Activated naive CD8-positive, alpha-beta T cell (primary cell): ENCODE measurements around the gene YPEL2.
"Not testable (repeated sequence)": the region's sequence is repeated elsewhere in the genome, so short reads cannot be mapped to it uniquely, and the experiment has no call there.

Source experiments
- H3K27ac Mint-ChIP-seq: one replicate; pipeline ENCODE4 v1.8.0; 2021; ENCODE audit warnings: mixed read lengths
- H3K27me3 Mint-ChIP-seq: one replicate; pipeline ENCODE4 v1.8.0; 2021; ENCODE audit warnings: mixed read lengths
- H3K36me3 Mint-ChIP-seq: one replicate; pipeline ENCODE4 v1.8.0; 2021; ENCODE audit warnings: mixed read lengths
- H3K4me1 Mint-ChIP-seq: one replicate; pipeline ENCODE4 v1.8.0; 2021; ENCODE audit warnings: low read depth, mixed read lengths
- H3K4me3 Mint-ChIP-seq: one replicate; pipeline ENCODE4 v1.8.0; 2021; ENCODE audit warnings: mild to moderate bottlenecking, mixed read lengths
- H3K9me3 Mint-ChIP-seq: one replicate; pipeline ENCODE4 v1.8.0; 2021; ENCODE audit warnings: low read depth, mixed read lengths

Gene YPEL2

GRCh38 chr17:59396134-59396826 lies 64.8 kb downstream of the YPEL2 start:
- Mint-ChIP-seq H3K36me3 (peaks cover 9% of the 10 kb centered on the region), H3K4me3 (no peak overlapping the region), H3K9me3 (no peaks in the 10 kb centered on the region), H3K27me3 (no peaks in the 10 kb centered on the region), H3K27ac (no peak overlapping the region), H3K4me1 (peaks cover 5% of the 10 kb centered on the region)

- peaks cover 1% of the 10 kb centered on the region for H3K4me1 Mint-ChIP-seq
- no peaks in the 10 kb centered on the region for H3K9me3 Mint-ChIP-seq
- H3K36me3 Mint-ChIP-seq: peaks cover 9% of the 10 kb centered on the region
- H3K27me3 Mint-ChIP-seq: no peaks in the 10 kb centered on the region
- H3K4me3 Mint-ChIP-seq: no peak overlapping the region
- H3K27ac Mint-ChIP-seq: peak overlapping the region; percentile 68
These were observed 66.0 kb downstream of the YPEL2 start for GRCh38 chr17:59397316-59398073.

DNA sequence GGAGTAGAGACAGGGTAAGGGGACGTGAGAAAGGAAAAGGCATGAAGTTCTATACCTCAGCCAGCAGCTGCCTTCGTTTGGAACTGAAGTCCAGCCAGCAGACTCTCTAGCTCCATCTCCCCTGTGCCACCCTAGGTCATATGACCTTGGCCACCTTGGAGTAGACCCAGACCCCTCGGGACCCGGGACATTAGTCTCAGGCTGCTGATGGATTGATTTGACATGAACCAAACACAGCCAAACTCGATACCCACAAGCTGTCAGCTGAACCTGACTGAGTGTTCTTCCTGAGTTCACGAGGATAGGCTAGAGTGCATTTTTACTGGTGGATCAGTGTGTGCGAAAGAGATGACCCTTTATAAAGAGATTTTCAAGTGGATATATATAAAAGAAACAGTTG lies 68.5 kb downstream of the YPEL2 start:
- H3K4me1 Mint-ChIP-seq: peaks cover 1% of the 10 kb centered on the region
- H3K27me3 Mint-ChIP-seq: no peaks in the 10 kb centered on the region
- H3K27ac Mint-ChIP-seq: no peak overlapping the region
- H3K4me3 Mint-ChIP-seq: no peak overlapping the region
- H3K36me3 Mint-ChIP-seq: peaks cover 9% of the 10 kb centered on the region
- H3K9me3 Mint-ChIP-seq: no peaks in the 10 kb centered on the region

GRCh38 chr17:59400858-59401257 lies 69.4 kb downstream of the YPEL2 start:
- H3K36me3 Mint-ChIP-seq: peaks cover 11% of the 10 kb centered on the region
- no peaks in the 10 kb centered on the region for H3K27me3 Mint-ChIP-seq
- H3K27ac Mint-ChIP-seq: no peak overlapping the region
- H3K4me1 Mint-ChIP-seq: peaks cover 1% of the 10 kb centered on the region
- no peak overlapping the region for H3K4me3 Mint-ChIP-seq
- H3K9me3 Mint-ChIP-seq: no peaks in the 10 kb centered on the region

GRCh38 chr17:59401274-59401673 lies 69.8 kb downstream of the YPEL2 start:
- Mint-ChIP-seq H3K27ac (no peak overlapping the region), H3K27me3 (no peaks in the 10 kb centered on the region), H3K4me3 (no peak overlapping the region), H3K9me3 (no peaks in the 10 kb centered on the region), H3K36me3 (peaks cover 11% of the 10 kb centered on the region), H3K4me1 (peaks cover under 1% of the 10 kb centered on the region)

DNA sequence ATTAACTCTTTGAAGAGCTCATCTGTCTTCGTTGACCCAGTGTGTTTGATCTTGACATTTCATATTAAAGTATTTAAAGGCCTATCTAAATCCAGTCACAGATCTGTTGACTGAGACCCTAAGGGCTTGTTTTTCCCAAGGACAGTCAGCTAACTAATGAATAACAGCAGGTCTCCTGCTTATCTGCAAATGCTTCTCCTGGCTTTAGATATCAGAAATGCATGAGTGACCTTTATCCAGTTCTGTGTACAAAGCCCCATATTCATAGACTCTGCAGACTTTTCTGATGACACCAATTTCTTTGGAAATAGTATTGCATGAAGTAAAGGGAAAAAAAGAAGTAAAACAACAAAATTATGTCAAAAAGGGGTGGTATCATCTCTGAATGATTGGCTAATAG lies 70.3 kb downstream of the YPEL2 start:
- H3K4me3 Mint-ChIP-seq: no peak overlapping the region
- H3K9me3 Mint-ChIP-seq: no peaks in the 10 kb centered on the region
- no peak overlapping the region for H3K27ac Mint-ChIP-seq
- no peaks in the 10 kb centered on the region for H3K27me3 Mint-ChIP-seq
- H3K4me1 Mint-ChIP-seq: no peaks in the 10 kb centered on the region
- peaks cover 9% of the 10 kb centered on the region for H3K36me3 Mint-ChIP-seq

GRCh38 chr17:59402760-59403159 lies 71.3 kb downstream of the YPEL2 start:
- H3K27ac Mint-ChIP-seq: no peak overlapping the region
- H3K36me3 Mint-ChIP-seq: peaks cover 6% of the 10 kb centered on the region
- H3K4me1 Mint-ChIP-seq: no peaks in the 10 kb centered on the region
- no peaks in the 10 kb centered on the region for H3K9me3 Mint-ChIP-seq
- H3K27me3 Mint-ChIP-seq: no peaks in the 10 kb centered on the region
- no peak overlapping the region for H3K4me3 Mint-ChIP-seq

- Mint-ChIP-seq H3K27ac (no peak overlapping the region), H3K27me3 (no peaks in the 10 kb centered on the region), H3K4me1 (no peaks in the 10 kb centered on the region), H3K4me3 (no peak overlapping the region), H3K9me3 (no peaks in the 10 kb centered on the region), H3K36me3 (peaks cover 6% of the 10 kb centered on the region)
These were observed 73.0 kb downstream of the YPEL2 start for GRCh38 chr17:59404471-59404870.

DNA sequence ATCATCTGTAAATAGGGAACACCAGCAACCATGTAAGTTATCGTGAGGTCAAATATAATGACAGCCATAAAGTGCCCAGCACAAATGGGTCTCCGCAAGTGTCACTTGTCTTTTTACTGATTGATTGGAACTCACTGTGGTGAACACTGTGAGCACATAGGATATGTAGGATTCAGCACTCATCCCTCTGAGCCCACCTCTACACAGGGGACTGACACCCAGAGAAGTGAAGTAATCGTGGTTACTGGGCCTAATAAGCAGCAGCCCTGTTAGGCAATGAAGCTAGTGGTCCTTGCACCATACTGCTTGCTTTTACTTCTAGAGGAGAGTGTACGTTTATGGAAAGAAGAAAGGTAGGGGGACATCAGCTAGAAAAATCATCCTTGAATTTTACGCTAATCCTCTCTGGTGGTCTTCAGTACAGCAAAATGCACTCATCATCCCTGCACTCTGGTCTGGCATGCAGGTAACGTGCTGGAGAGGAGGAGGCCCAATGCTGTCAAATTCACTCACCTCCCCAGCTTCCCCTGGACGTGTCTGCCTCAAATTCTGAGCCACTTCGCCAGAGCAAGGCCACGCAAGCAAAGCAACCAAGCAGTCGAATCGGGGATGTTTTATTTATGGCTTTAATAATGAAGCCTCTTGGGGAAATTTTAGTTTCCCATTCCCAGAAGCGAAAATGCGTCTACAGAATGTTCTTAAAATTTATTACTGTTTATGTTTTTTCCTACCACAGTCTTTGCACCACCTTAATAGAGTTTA lies 74.7 kb downstream of the YPEL2 start:
- no peak overlapping the region for H3K27ac Mint-ChIP-seq

GRCh38 chr17:59406808-59407381 lies 75.4 kb downstream of the YPEL2 start:
- H3K36me3 Mint-ChIP-seq: peaks cover 6% of the 10 kb centered on the region
- peaks cover 6% of the 10 kb centered on the region for H3K4me1 Mint-ChIP-seq
- no peak overlapping the region for H3K27ac Mint-ChIP-seq
- H3K27me3 Mint-ChIP-seq: no peaks in the 10 kb centered on the region
- H3K4me3 Mint-ChIP-seq: no peak overlapping the region
- H3K9me3 Mint-ChIP-seq: no peaks in the 10 kb centered on the region

More for the DNA sequence above, 74.7 kb downstream of the YPEL2 start:
- H3K9me3 Mint-ChIP-seq: no peaks in the 10 kb centered on the region
- H3K36me3 Mint-ChIP-seq: peaks cover 6% of the 10 kb centered on the region
- no peaks in the 10 kb centered on the region for H3K27me3 Mint-ChIP-seq
- no peak overlapping the region for H3K4me3 Mint-ChIP-seq
- H3K4me1 Mint-ChIP-seq: peaks cover under 1% of the 10 kb centered on the region

- H3K4me3 Mint-ChIP-seq: no peak overlapping the region
- peaks cover 18% of the 10 kb centered on the region for H3K4me1 Mint-ChIP-seq
- no peaks in the 10 kb centered on the region for H3K27me3 Mint-ChIP-seq
- H3K9me3 Mint-ChIP-seq: no peaks in the 10 kb centered on the region
- H3K36me3 Mint-ChIP-seq: peaks cover 6% of the 10 kb centered on the region
- no peak overlapping the region for H3K27ac Mint-ChIP-seq
These were observed 78.0 kb downstream of the YPEL2 start for GRCh38 chr17:59409336-59410048.

- Mint-ChIP-seq H3K27me3 (no peaks in the 10 kb centered on the region), H3K9me3 (no peaks in the 10 kb centered on the region), H3K4me3 (no peak overlapping the region), H3K36me3 (peaks cover 6% of the 10 kb centered on the region), H3K4me1 (peaks cover 21% of the 10 kb centered on the region), H3K27ac (no peak overlapping the region)
These were observed 78.6 kb downstream of the YPEL2 start for GRCh38 chr17:59410049-59410437.

- peaks cover 41% of the 10 kb centered on the region for H3K4me1 Mint-ChIP-seq
- H3K4me3 Mint-ChIP-seq, H3K27me3 Mint-ChIP-seq, H3K36me3 Mint-ChIP-seq, H3K9me3 Mint-ChIP-seq, H3K27ac Mint-ChIP-seq: not testable (repeated sequence)
These were observed 81.0 kb downstream of the YPEL2 start for GRCh38 chr17:59412431-59412830.

DNA sequence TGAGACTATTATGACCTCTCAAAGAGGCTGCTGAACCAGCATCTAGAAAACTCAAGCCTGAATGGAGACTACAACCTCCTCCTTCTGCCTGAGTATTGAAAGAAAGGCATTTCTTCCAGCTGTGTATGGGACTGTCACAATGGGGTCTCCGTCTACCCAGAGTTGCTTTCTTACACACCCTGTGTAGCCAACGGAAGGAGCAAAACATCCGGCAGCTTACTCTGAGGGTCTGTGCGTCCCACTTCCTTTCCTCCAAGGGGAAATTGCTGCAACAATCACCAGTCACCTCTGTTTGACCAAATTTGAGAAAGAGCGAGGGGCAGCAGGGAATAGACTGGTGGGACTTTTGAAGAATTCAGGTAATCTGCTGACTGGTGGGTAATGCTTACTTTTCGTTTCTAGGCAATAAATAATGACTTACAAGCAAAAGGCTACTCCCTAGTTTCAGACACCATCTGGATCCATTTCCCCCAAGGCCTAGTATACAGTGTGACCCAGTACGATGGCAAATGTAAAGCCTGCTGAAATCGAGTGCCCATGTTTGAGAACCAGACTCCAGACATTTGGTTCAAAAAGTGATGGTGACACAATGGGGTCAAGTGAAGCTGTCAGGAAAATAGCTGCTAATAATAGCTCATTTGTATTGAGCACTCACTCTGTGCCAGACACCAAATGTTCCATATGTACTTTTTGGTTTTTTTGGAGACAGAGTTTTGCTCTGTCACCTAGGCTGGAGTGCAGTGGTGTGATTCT lies 81.7 kb downstream of the YPEL2 start:
- peaks cover 41% of the 10 kb centered on the region for H3K4me1 Mint-ChIP-seq
- peak overlapping the region; percentile 7 for H3K4me3 Mint-ChIP-seq
- H3K9me3 Mint-ChIP-seq: no peaks in the 10 kb centered on the region
- peaks cover 2% of the 10 kb centered on the region for H3K36me3 Mint-ChIP-seq
- H3K27me3 Mint-ChIP-seq: no peaks in the 10 kb centered on the region
- H3K27ac Mint-ChIP-seq: no peak overlapping the region
